Pancreas (tissue), 10 donors: Measurements from ENCODE around the gene CDSN. TPM values are rescaled to one million over a fixed set of nuclear protein-coding genes. Genes with fewer than 3 reads are reported as not detected.

Source experiments
- ATAC-seq, 4 donors: fragments of 200-7000 bp; cut with Tn5 transposase; one replicate each; pipeline versions ENCODE4 v1.8.0 to v1.9.1; 2020; ENCODE audit warnings: mild to moderate bottlenecking in 4 of 4, moderate library complexity in 4 of 4
- DNase-seq, 6 donors: peaks; one replicate each; pipeline ENCODE4 v3.0.0-alpha.2; 2020
- FAIRE-seq: peaks from 2 replicates; lab custom pipeline; 2012; peaks lifted over from hg19 to GRCh38; lab: Jason Lieb, UNC
- H3K27ac ChIP-seq, 4 donors: fragments of 200-600 bp; sonication (generic); 1 replicate in 3 of 4; 2 replicates in 1 of 4; pipeline versions ENCODE4 v1.5.0 to v1.8.0; 2020
- H3K27me3 ChIP-seq, 4 donors: fragments of 200-600 bp; one replicate each; pipeline ENCODE4 v1.8.0; 2021
- H3K36me3 ChIP-seq, 3 donors: fragments of 200-600 bp; sonication (generic) in 1 of 3; one replicate each; pipeline versions ENCODE4 v1.5.0 to v1.8.0; 2020 to 2021
- H3K4me1 ChIP-seq, 3 donors: fragments of 200-600 bp; one replicate each; pipeline ENCODE4 v1.8.0; 2021
- H3K4me3 ChIP-seq, 4 donors: fragments of 200-600 bp; sonication (generic) in 2 of 4; one replicate each; pipeline versions ENCODE4 v1.5.0 to v1.8.0; 2020 to 2021
- H3K9me3 ChIP-seq, 4 donors: fragments of 200-600 bp; one replicate each; pipeline ENCODE4 v1.8.0; 2021
- WGBS, 2 donors: extraction: QIAGEN DNeasy Blood & Tissue Kit; methylation state at CpG; one replicate each; pipeline ENCODE4 v1.1.7; 2013; 5-methylcytosine and 5-hydroxymethylcytosine counted together
- intact Hi-C, 3 donors: fragments of 100-400 bp; cut with DNase I; formaldehyde crosslinking; loops; one replicate each; pipeline versions ENCODE4 v1.11.1 to v1.14.2; 2022
- polyA plus RNA-seq, 2 donors: library from polyadenylated mRNA; stranded (reverse); fragments of 200-250 nt; gene quantifications; one replicate each; pipeline ENCODE4 v1.2.3, GENCODE V29; 2013
- total RNA-seq, 6 donors: library from RNA; stranded (reverse); fragmentation: NEBNext Ultra II Directional in 4 of 6; extraction: Animal tissue kit (Norgen Biotek cat#: 25700) in 4 of 6; gene quantifications; one replicate each; pipeline versions ENCODE4 v1.2.1 to v1.2.4, GENCODE V29; 2021 to 2023
- TF ChIP-seq, protein P1 (sequence below), 4 donors: fragments of 200-600 bp; sonication (generic) in 3 of 4; IDR thresholded peaks; one replicate each; pipeline versions ENCODE4 v1.5.0 to v1.8.0; 2021; ENCODE audit warnings: antibody characterized with exemption in 4 of 4
- donor health status: healthy with polysubstance abuse.
- donor health status: DM: no; HTN: no; CAD: no; lungs with moderate emphysema.
- donor health status: DM: no; HTN: no; CAD: no.
- donor health status: control.
- donor health status: control.
- donor health status: Bipolar disorder and iron deficiency.
- donor health status: DM: yes; HTN: yes; CAD: no.
- donor health status: DM: no; HTN: no; CAD: no.
- donor health status: DM: no; HTN: no; CAD: no.
- donor health status: DM: yes; HTN: yes; CAD: no.

CDSN gene
- total and polyA plus RNA-seq, 8 donors: 0.05 to 0.08 (median 0.06) TPM; not detected in 5

GRCh38 chr6:31076611-31077010 lies 43.6 kb downstream of the CDSN start:
- FAIRE-seq: no peak
- TF ChIP-seq, protein P1, sequence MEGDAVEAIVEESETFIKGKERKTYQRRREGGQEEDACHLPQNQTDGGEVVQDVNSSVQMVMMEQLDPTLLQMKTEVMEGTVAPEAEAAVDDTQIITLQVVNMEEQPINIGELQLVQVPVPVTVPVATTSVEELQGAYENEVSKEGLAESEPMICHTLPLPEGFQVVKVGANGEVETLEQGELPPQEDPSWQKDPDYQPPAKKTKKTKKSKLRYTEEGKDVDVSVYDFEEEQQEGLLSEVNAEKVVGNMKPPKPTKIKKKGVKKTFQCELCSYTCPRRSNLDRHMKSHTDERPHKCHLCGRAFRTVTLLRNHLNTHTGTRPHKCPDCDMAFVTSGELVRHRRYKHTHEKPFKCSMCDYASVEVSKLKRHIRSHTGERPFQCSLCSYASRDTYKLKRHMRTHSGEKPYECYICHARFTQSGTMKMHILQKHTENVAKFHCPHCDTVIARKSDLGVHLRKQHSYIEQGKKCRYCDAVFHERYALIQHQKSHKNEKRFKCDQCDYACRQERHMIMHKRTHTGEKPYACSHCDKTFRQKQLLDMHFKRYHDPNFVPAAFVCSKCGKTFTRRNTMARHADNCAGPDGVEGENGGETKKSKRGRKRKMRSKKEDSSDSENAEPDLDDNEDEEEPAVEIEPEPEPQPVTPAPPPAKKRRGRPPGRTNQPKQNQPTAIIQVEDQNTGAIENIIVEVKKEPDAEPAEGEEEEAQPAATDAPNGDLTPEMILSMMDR (IDR thresholded peaks at IDR 0.05): no peak
- no peak for ATAC-seq
- Histone ChIP-seq H3K9me3 (no peaks in the 10 kb centered on the region), H3K36me3 (no peaks in the 10 kb centered on the region), H3K27me3 (no peaks in the 10 kb centered on the region), H3K27ac (no peak overlapping the region), H3K4me3 (no peak overlapping the region), H3K4me1 (no peaks in the 10 kb centered on the region)
- 81 to 92% methylated on average over 4 of the region's 4 CpGs for WGBS, 2 donors
- no peak for DNase-seq
- intact Hi-C loops: loop anchor here in 2 of 3 donors (5.0 to 10.0 kb wide), 2 partner anchors 162 to 244 kb away; partner anchors contain the start of gene VARS2 (in 1 of the 2)

DNA sequence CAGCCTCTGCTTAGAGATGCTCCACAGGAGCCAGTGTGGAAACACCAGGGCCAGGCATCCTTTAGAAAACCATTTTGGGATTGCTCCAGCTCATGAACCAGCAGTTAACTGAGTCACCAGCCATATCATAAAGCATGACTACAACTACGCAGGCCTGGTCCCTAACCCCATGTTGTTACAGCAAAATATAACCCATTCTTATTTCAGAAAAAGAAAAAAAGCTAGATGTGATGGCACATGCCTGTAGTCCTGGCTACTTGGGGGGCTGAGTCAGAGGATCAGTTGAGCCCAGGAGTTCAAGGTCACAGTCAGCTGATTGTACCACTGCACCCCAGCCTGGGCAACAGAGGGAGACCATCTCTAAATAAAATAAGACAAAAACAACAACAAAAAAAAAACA lies 44.7 kb downstream of the CDSN start:
- no peaks in the 10 kb centered on the region for H3K36me3 ChIP-seq
- FAIRE-seq (no peak), ATAC-seq (no peak), DNase-seq (no peak)
- H3K27me3 ChIP-seq: no peaks in the 10 kb centered on the region
- no peaks in the 10 kb centered on the region for H3K4me1 ChIP-seq
- no peak overlapping the region for H3K4me3 ChIP-seq
- no peak overlapping the region for H3K27ac ChIP-seq
- H3K9me3 ChIP-seq: no peaks in the 10 kb centered on the region
- intact Hi-C loops: loop anchor here in 2 of 3 donors (5.0 to 10.0 kb wide), 2 partner anchors 161 to 243 kb away; partner anchors contain the start of gene VARS2 (in 1 of the 2)
- TF ChIP-seq, protein P1 (IDR thresholded peaks at IDR 0.05): no peak
- 79 to 91% methylated on average over 1 of the region's 1 CpG for WGBS, 2 donors

GRCh38 chr6:31074401-31074800 lies 45.8 kb downstream of the CDSN start:
- no peaks in the 10 kb centered on the region for H3K36me3 ChIP-seq
- no peak for DNase-seq
- H3K4me1 ChIP-seq: no peaks in the 10 kb centered on the region
- H3K4me3 ChIP-seq: no peak overlapping the region
- H3K27ac ChIP-seq: no peak overlapping the region
- ATAC-seq: no peak
- intact Hi-C loops: loop anchor here in 1 of 3 donors (10.0 kb wide), 1 partner anchor 160 kb away; the partner anchor contains the start of gene VARS2
- TF ChIP-seq, protein P1 (IDR thresholded peaks at IDR 0.05): no peak
- no peaks in the 10 kb centered on the region for H3K27me3 ChIP-seq
- no peaks in the 10 kb centered on the region for H3K9me3 ChIP-seq
- WGBS, 2 donors: 60 to 75% methylated on average over 4 of the region's 4 CpGs
- FAIRE-seq: no peak

GRCh38 chr6:31070711-31071197 lies 49.5 kb downstream of the CDSN start:
- Histone ChIP-seq H3K27ac (no peak overlapping the region), H3K36me3 (no peaks in the 10 kb centered on the region), H3K27me3 (no peaks in the 10 kb centered on the region), H3K4me3 (no peak overlapping the region), H3K4me1 (no peaks in the 10 kb centered on the region), H3K9me3 (no peaks in the 10 kb centered on the region)
- ATAC-seq (peak; percentile 58 to 89 (median 86)), FAIRE-seq (no peak), DNase-seq (peak in 3 of 6 donors; percentile 31 to 51 (median 33))
- WGBS, 2 donors: 25 to 38% methylated on average over 6 of the region's 6 CpGs
- intact Hi-C loops: loop anchor here in 1 of 3 donors (10.0 kb wide), 1 partner anchor 156 kb away; the partner anchor contains the start of gene VARS2
- TF ChIP-seq, protein P1 (IDR thresholded peaks at IDR 0.05): peak in 2 of 4 donors; percentile 20 to 28
